Measurements from ENCODE around the gene ALPK1. TPM values are rescaled to one million over a fixed set of nuclear protein-coding genes. Genes with fewer than 3 reads are reported as not detected.

The ALPK1 gene
- total RNA-seq, 1 experiment from 2014 or later, result 0.17 TPM

DNA sequence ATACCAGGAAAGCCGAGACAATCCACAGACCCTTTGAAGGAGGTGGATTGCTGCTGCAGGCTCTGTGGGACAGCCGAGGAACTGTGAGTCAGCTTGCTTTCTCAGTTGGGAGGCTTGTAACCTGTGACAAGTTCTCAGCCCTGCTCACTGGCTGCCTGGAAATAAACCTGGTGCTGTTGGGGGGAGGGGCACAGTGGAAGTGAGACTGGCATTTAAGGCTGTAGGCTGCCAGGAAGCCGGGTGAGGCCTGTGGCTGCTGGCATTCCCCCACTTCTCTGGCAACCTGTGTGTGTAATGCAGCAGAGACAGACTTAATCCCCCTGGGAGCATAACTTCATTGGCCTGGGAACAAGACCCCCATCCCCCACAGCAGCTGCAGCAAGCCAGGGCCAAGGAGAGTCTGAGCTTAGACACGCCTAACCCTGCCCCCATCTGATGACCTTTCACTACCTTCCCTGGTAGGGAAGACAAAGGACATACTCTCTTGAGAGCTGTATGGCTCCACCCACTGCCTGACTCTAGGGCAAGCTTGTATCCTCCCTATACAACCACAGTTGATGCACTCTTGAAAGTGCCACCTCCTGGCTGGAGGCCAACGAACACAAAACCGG, 64.1 kb downstream of the ALPK1 start:
- Histone ChIP-seq H4K5ac (ENCODE audit: insufficient read length, low read depth, low read length) (no peak overlapping the region), H3T11ph (ENCODE audit: low read length) (no peak overlapping the region), H4K91ac (ENCODE audit: insufficient read length, low read depth, low read length) (no peak overlapping the region), H3K9me3 (ENCODE audit: control insufficient read depth, low read depth, low read length) (no peaks in the 10 kb centered on the region), H2AK5ac (ENCODE audit: insufficient read length, low read length) (no peak overlapping the region), H2BK12ac (ENCODE audit: insufficient read length, low read depth, low read length) (no peak overlapping the region), H3K27ac (ENCODE audit: insufficient read length, low read depth, low read length) (no peak overlapping the region), H2BK5ac (ENCODE audit: insufficient read length, low read length) (no peak overlapping the region), H2AFZ (ENCODE audit: low read length) (no peak overlapping the region), H2BK15ac (ENCODE audit: low read depth, low read length) (no peak overlapping the region), H3K4ac (ENCODE audit: low read depth, low read length) (no peak overlapping the region), H2BK20ac (ENCODE audit: low read depth, low read length, poor library complexity, severe bottlenecking) (no peak overlapping the region), H3K14ac (ENCODE audit: insufficient read depth, low read length) (peak overlapping the region; percentile 3; the same call in 1 of the 2 replicates), H3K56ac (ENCODE audit: insufficient read length, low read depth, low read length) (no peak overlapping the region), H3K18ac (ENCODE audit: insufficient read length, low read depth, low read length) (peak overlapping the region; percentile 1), H3K4me1 (ENCODE audit: insufficient read depth, low read length) (no peaks in the 10 kb centered on the region), H3K79me1 (ENCODE audit: insufficient read depth, low read depth, low read length, poor library complexity, severe bottlenecking) (no peaks in the 10 kb centered on the region), H3K23ac (ENCODE audit: insufficient read length, low read depth, low read length) (no peak overlapping the region), H2BK120ac (ENCODE audit: low read depth, low read length, poor library complexity, severe bottlenecking) (no peak overlapping the region), H3K4me2 (ENCODE audit: insufficient read depth, insufficient read length, low read length) (no peak overlapping the region), H3K27me3 (ENCODE audit: insufficient read depth, low read length) (no peaks in the 10 kb centered on the region), H3K23me2 (ENCODE audit: insufficient read length, low read depth, low read length, poor library complexity, severe bottlenecking) (no peaks in the 10 kb centered on the region), H4K20me1 (ENCODE audit: control insufficient read depth, insufficient read depth, insufficient read length) (no peaks in the 10 kb centered on the region), H3K79me2 (ENCODE audit: insufficient read depth, low read length) (no peaks in the 10 kb centered on the region), H3K9ac (ENCODE audit: extremely low read depth, insufficient read length, low read length) (no peak overlapping the region), H4K8ac (replicated peaks; ENCODE audit: insufficient read length, low read depth, low read length) (no peak overlapping the region)
- H3K27me3 Mint-ChIP-seq (ENCODE audit: low read depth), result peaks cover 2% of the 10 kb centered on the region; the same call in 1 of the 2 replicates
- peaks cover 18 to 29% of the 10 kb centered on the region in 2 experiments for H3K9me3 Mint-ChIP-seq
- no CpG with 5 or more reads among the region's 6 CpGs for WGBS (ENCODE audit: extremely low coverage, insufficient read length, low lambda C conversion rate)
- TF ChIP-seq CTCF (conservative IDR thresholded peaks at IDR 0.05), result peak; percentile 32; the same call in 2 of the 3 replicates
- peaks cover 0 to 16% (median 6%) of the 10 kb centered on the region in 3 experiments; a peak in 4 of 7 replicates for H3K36me3 Mint-ChIP-seq (ENCODE audit: insufficient read depth in 1 of 3, low read depth in 3 of 3)
- DNase-seq, result peak; percentile 92
- peaks cover 16% of the 10 kb centered on the region in 2 experiments for H3K4me1 Mint-ChIP-seq
- H3K4me3 Mint-ChIP-seq, result peak overlapping the region in 1 of 2 experiments; percentile 41; a peak in 2 of 5 replicates
- H3K27ac Mint-ChIP-seq, result peak overlapping the region; percentile 46 to 94 (median 83); a peak in 6 of 7 replicates

All from H9 (cell line).